Activated CD4-positive, alpha-beta T cell treated with anti-CD3 and anti-CD28 coated beads for 36 hours (primary cell): ENCODE results near the gene PRPS2. TPM values are rescaled to one million over a fixed set of nuclear protein-coding genes. Genes with fewer than 3 reads are reported as not detected.

ENCODE experiments used
- ATAC-seq: fragments of 200-7000 bp; cut with Tn5 transposase; one replicate; pipeline ENCODE4 v1.10.0; 2021; ENCODE audit warnings: mild to moderate bottlenecking, moderate library complexity
- CTCF ChIA-PET: fragments of 350-600 bp; sonication (Branson Sonifier 250); formaldehyde crosslinking; loops from one replicate; lab custom pipeline; 2021; ENCODE audit warnings: antibody characterized with exemption; lab: Charles Lee
- POLR2A ChIA-PET: fragments of 350-600 bp; sonication (Branson Sonifier 250); formaldehyde crosslinking; loops from one replicate; lab custom pipeline; 2021; ENCODE audit warnings: antibody characterized with exemption, inconsistent platforms; lab: Charles Lee
- DNase-seq: peaks from one replicate; pipeline ENCODE4 v3.0.0-alpha.2; 2020
- H3K27ac Mint-ChIP-seq: one replicate; pipeline ENCODE4 v1.8.0; 2021; ENCODE audit warnings: mixed read lengths
- H3K27me3 Mint-ChIP-seq: one replicate; pipeline ENCODE4 v1.8.0; 2021; ENCODE audit warnings: mixed read lengths
- H3K36me3 Mint-ChIP-seq: one replicate; pipeline ENCODE4 v1.8.0; 2021; ENCODE audit warnings: low read depth, mixed read lengths
- H3K4me1 Mint-ChIP-seq: one replicate; pipeline ENCODE4 v1.8.0; 2021; ENCODE audit warnings: mixed read lengths
- H3K4me3 Mint-ChIP-seq: one replicate; pipeline ENCODE4 v1.8.0; 2021; ENCODE audit warnings: mild to moderate bottlenecking, moderate library complexity, mixed read lengths
- H3K9me3 Mint-ChIP-seq: one replicate; pipeline ENCODE4 v1.8.0; 2021; ENCODE audit warnings: low read depth, mixed read lengths
- intact Hi-C, 2 experiments: fragments of 100-400 bp; cut with DNase I in 1 of 2; cut with micrococcal nuclease in 1 of 2; formaldehyde crosslinking; loops; one replicate each; pipeline versions ENCODE4 v1.14.2 to v1.15.1; 2022 to 2024; cut with DNase I, micrococcal nuclease
- total RNA-seq, 2 experiments: library from RNA; stranded (reverse); gene quantifications; one replicate each; pipeline ENCODE4 v1.2.3, GENCODE V29; 2021

PRPS2 gene
- total RNA-seq, 2 experiments from 2014 or later, result 110 to 116 TPM

GRCh38 chrX:12779534-12779933 is 11.7 kb upstream of the PRPS2 start:
- ATAC-seq (no peak), DNase-seq (no peak)
- Mint-ChIP-seq H3K36me3 (no peaks in the 10 kb centered on the region), H3K4me1 (no peaks in the 10 kb centered on the region), H3K4me3 (no peak overlapping the region), H3K27ac (no peak overlapping the region), H3K9me3 (no peaks in the 10 kb centered on the region), H3K27me3 (no peaks in the 10 kb centered on the region)
- ChIA-PET POLR2A (no interaction called here), CTCF (interaction anchor here (3.8 kb wide), 1 partner anchor 8 kb away, joined by 18 read pairs; no protein-coding TSS in a partner anchor)
- intact Hi-C loops, result no loop called here

GRCh38 chrX:12788645-12789044 is 2.6 kb upstream of the PRPS2 start:
- Mint-ChIP-seq H3K36me3 (peaks cover 12% of the 10 kb centered on the region), H3K27ac (no peak overlapping the region), H3K4me3 (no peak overlapping the region), H3K27me3 (no peaks in the 10 kb centered on the region), H3K4me1 (peaks cover 19% of the 10 kb centered on the region), H3K9me3 (no peaks in the 10 kb centered on the region)
- CTCF ChIA-PET, result no interaction called here
- intact Hi-C loops, result no loop called here
- DNase-seq (no peak), ATAC-seq (no peak)
- POLR2A ChIA-PET, result no interaction called here

GRCh38 chrX:12789976-12790375 is 1.2 kb upstream of the PRPS2 start:
- POLR2A ChIA-PET, result no interaction called here
- H3K36me3 Mint-ChIP-seq, result peaks cover 19% of the 10 kb centered on the region
- peak overlapping the region; percentile 79 for H3K4me3 Mint-ChIP-seq
- H3K9me3 Mint-ChIP-seq, result no peaks in the 10 kb centered on the region
- DNase-seq, result no peak
- H3K27me3 Mint-ChIP-seq, result no peaks in the 10 kb centered on the region
- ATAC-seq, result no peak
- peaks cover 30% of the 10 kb centered on the region for H3K4me1 Mint-ChIP-seq
- CTCF ChIA-PET, result interaction anchor here (1.1 kb wide), 1 partner anchor 18 kb away, joined by 5 read pairs; no protein-coding TSS in a partner anchor
- intact Hi-C loops, result no loop called here
- no peak overlapping the region for H3K27ac Mint-ChIP-seq

GRCh38 chrX:12790885-12791256 is 341 bp upstream of the PRPS2 start:
- ChIA-PET CTCF (interaction anchor here (1.0 to 1.4 kb wide), 4 partner anchors 19 to 156 kb away, joined by 3 to 7 read pairs (median 4); no protein-coding TSS in a partner anchor), POLR2A (interaction anchor here (0.5 to 1.0 kb wide), 3 partner anchors 10 to 1189 kb away, joined by 3 to 4 read pairs (median 3); no protein-coding TSS in a partner anchor)
- Mint-ChIP-seq H3K4me1 (peaks cover 37% of the 10 kb centered on the region), H3K27me3 (no peaks in the 10 kb centered on the region), H3K36me3 (peaks cover 22% of the 10 kb centered on the region), H3K27ac (peak overlapping the region; percentile 80), H3K9me3 (no peaks in the 10 kb centered on the region), H3K4me3 (peak overlapping the region; percentile 79)
- DNase-seq, result no peak
- peak; percentile 25 for ATAC-seq
- intact Hi-C loops, result no loop called here

- H3K36me3 Mint-ChIP-seq, result peaks cover 26% of the 10 kb centered on the region
- H3K27me3 Mint-ChIP-seq, result no peaks in the 10 kb centered on the region
- POLR2A ChIA-PET, result no interaction called here
- peak overlapping the region; percentile 74 for H3K27ac Mint-ChIP-seq
- CTCF ChIA-PET, result interaction anchor here (1.5 to 3.0 kb wide), 3 partner anchors 9 to 22 kb away, joined by 4 to 14 read pairs (median 4); no protein-coding TSS in a partner anchor
- peak overlapping the region; percentile 79 for H3K4me3 Mint-ChIP-seq
- H3K4me1 Mint-ChIP-seq, result peaks cover 37% of the 10 kb centered on the region
- no peaks in the 10 kb centered on the region for H3K9me3 Mint-ChIP-seq
- ATAC-seq (no peak), DNase-seq (no peak)
- intact Hi-C loops, result no loop called here
Observed at GRCh38 chrX:12792711-12793110, 1.5 kb downstream of the PRPS2 start.

- CTCF ChIA-PET, result interaction anchor here (0.6 to 3.0 kb wide), 2 partner anchors 24 to 26 kb away, joined by 3 to 14 read pairs; no protein-coding TSS in a partner anchor
Observed at GRCh38 chrX:12794654-12795053, 3.4 kb downstream of the PRPS2 start.

GRCh38 chrX:12798601-12799000 is 7.4 kb downstream of the PRPS2 start:
- peaks cover 31% of the 10 kb centered on the region for H3K4me1 Mint-ChIP-seq
- DNase-seq (no peak), ATAC-seq (no peak)
- no peaks in the 10 kb centered on the region for H3K27me3 Mint-ChIP-seq
- H3K27ac Mint-ChIP-seq, result no peak overlapping the region
- H3K9me3 Mint-ChIP-seq, result no peaks in the 10 kb centered on the region
- peaks cover 44% of the 10 kb centered on the region for H3K36me3 Mint-ChIP-seq
- intact Hi-C loops, result no loop called here
- ChIA-PET POLR2A (no interaction called here), CTCF (no interaction called here)
- no peak overlapping the region for H3K4me3 Mint-ChIP-seq

More at GRCh38 chrX:12794654-12795053, 3.4 kb downstream of the PRPS2 start:
- no peak overlapping the region for H3K4me3 Mint-ChIP-seq
- ATAC-seq, result no peak
- DNase-seq, result no peak
- intact Hi-C loops, result no loop called here
- peaks cover 37% of the 10 kb centered on the region for H3K4me1 Mint-ChIP-seq
- H3K9me3 Mint-ChIP-seq, result no peaks in the 10 kb centered on the region
- H3K27me3 Mint-ChIP-seq, result no peaks in the 10 kb centered on the region
- no peak overlapping the region for H3K27ac Mint-ChIP-seq
- POLR2A ChIA-PET, result no interaction called here
- peaks cover 31% of the 10 kb centered on the region for H3K36me3 Mint-ChIP-seq

- ATAC-seq (no peak), DNase-seq (no peak)
- H3K27ac Mint-ChIP-seq, result no peak overlapping the region
- no peaks in the 10 kb centered on the region for H3K27me3 Mint-ChIP-seq
- no peak overlapping the region for H3K4me3 Mint-ChIP-seq
- peaks cover 42% of the 10 kb centered on the region for H3K36me3 Mint-ChIP-seq
- H3K4me1 Mint-ChIP-seq, result peaks cover 30% of the 10 kb centered on the region
- H3K9me3 Mint-ChIP-seq, result no peaks in the 10 kb centered on the region
- ChIA-PET CTCF (no interaction called here), POLR2A (no interaction called here)
- intact Hi-C loops, result no loop called here
Observed at GRCh38 chrX:12799118-12799517, 7.9 kb downstream of the PRPS2 start.

- Mint-ChIP-seq H3K27ac (peak overlapping the region; percentile 85), H3K36me3 (peaks cover 39% of the 10 kb centered on the region), H3K4me1 (peaks cover 17% of the 10 kb centered on the region), H3K4me3 (no peak overlapping the region), H3K9me3 (no peaks in the 10 kb centered on the region), H3K27me3 (no peaks in the 10 kb centered on the region)
- ATAC-seq (peak; percentile 53), DNase-seq (peak; percentile 13)
- intact Hi-C loops, result no loop called here
- ChIA-PET POLR2A (no interaction called here), CTCF (interaction anchor here (0.5 to 1.5 kb wide), 3 partner anchors 9 to 81 kb away, joined by 3 to 4 read pairs (median 4); no protein-coding TSS in a partner anchor)
Observed at GRCh38 chrX:12802741-12803140, 11.5 kb downstream of the PRPS2 start.

GRCh38 chrX:12804655-12805054 is 13.4 kb downstream of the PRPS2 start:
- no peak for ATAC-seq
- no peak for DNase-seq
- ChIA-PET POLR2A (interaction anchor here (0.6 kb wide), 1 partner anchor 133 kb away, joined by 3 read pairs; no protein-coding TSS in a partner anchor), CTCF (interaction anchor here (1.1 kb wide), 1 partner anchor 10 kb away, joined by 3 read pairs; no protein-coding TSS in a partner anchor)
- Mint-ChIP-seq H3K36me3 (peaks cover 45% of the 10 kb centered on the region), H3K4me3 (no peak overlapping the region), H3K9me3 (no peaks in the 10 kb centered on the region), H3K4me1 (peaks cover 17% of the 10 kb centered on the region), H3K27me3 (no peaks in the 10 kb centered on the region), H3K27ac (no peak overlapping the region)
- intact Hi-C loops, result no loop called here

- intact Hi-C loops, result no loop called here
- ChIA-PET CTCF (interaction anchor here (1.1 kb wide), 1 partner anchor 9 kb away, joined by 3 read pairs; no protein-coding TSS in a partner anchor), POLR2A (interaction anchor here (0.6 kb wide), 1 partner anchor 132 kb away, joined by 3 read pairs; no protein-coding TSS in a partner anchor)
- H3K9me3 Mint-ChIP-seq, result no peaks in the 10 kb centered on the region
- DNase-seq, result no peak
- H3K4me1 Mint-ChIP-seq, result peaks cover 17% of the 10 kb centered on the region
- ATAC-seq, result no peak
- H3K27ac Mint-ChIP-seq, result no peak overlapping the region
- no peaks in the 10 kb centered on the region for H3K27me3 Mint-ChIP-seq
- peaks cover 41% of the 10 kb centered on the region for H3K36me3 Mint-ChIP-seq
- no peak overlapping the region for H3K4me3 Mint-ChIP-seq
Observed at GRCh38 chrX:12805333-12805732, 14.1 kb downstream of the PRPS2 start.

- H3K9me3 Mint-ChIP-seq, result no peaks in the 10 kb centered on the region
- H3K27me3 Mint-ChIP-seq, result no peaks in the 10 kb centered on the region
- H3K27ac Mint-ChIP-seq, result peak overlapping the region; percentile 59
- CTCF ChIA-PET, result interaction anchor here (0.7 kb wide), 2 partner anchors 40 to 428 kb away, joined by 3 to 5 read pairs; no protein-coding TSS in a partner anchor
- H3K4me3 Mint-ChIP-seq, result no peak overlapping the region
- intact Hi-C loops, result loop anchor here in 1 of 2 experiments (10.0 kb wide), 1 partner anchor 673 kb away; no protein-coding TSS in a partner anchor
- DNase-seq (no peak), ATAC-seq (no peak)
- POLR2A ChIA-PET, result no interaction called here
- peaks cover 36% of the 10 kb centered on the region for H3K36me3 Mint-ChIP-seq
- H3K4me1 Mint-ChIP-seq, result no peaks in the 10 kb centered on the region
Observed at GRCh38 chrX:12811658-12812057, 20.4 kb downstream of the PRPS2 start.
